Measurements from ENCODE around the gene SYNDIG1L. TPM values are rescaled to one million over a fixed set of nuclear protein-coding genes. Genes with fewer than 3 reads are reported as not detected.

The SYNDIG1L gene
- total RNA-seq, 2 experiments from 2014 or later: not detected

DNA sequence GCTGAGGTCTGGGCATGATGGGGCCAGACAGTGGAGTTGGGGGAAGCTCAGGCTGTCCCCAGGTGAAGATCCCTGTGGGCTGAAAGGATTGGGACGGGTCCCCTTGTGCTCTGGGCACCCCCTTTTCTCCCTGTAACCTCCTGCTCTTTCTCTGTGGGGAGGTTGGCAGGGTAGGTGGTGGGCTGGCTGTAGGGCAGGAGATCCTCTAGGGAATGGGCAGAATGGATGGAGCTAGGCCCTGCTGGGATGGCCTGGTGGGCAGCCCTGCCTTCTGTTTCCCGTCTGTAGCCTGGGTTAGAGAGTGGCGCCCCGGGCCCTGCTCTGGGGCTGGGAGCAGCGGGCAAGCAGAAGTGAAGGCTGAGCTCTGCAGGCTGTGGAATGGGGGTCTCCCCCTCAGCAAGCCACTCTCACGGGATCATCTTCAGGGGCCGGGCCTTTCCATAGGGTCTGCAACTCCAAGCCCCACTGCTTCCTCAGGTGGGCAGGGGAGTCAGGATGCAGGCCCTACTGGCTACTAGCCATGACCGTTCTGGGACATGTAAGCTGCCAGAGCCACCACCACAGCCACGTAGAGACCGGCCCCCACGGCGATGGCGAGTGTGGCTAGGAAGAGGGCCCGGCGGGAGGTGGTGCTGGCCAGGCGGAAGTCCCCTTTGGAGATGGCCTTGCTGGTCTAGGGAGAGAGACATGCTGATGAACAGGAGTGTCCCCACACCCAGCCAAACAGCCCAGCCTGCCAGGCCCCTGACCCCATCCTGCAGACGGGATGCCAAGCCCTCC lies 18.8 kb downstream of the SYNDIG1L start:
- Mint-ChIP-seq H3K27me3 (peaks cover 3% of the 10 kb centered on the region), H3K27ac (no peak overlapping the region), H3K4me1 (peaks cover 6% of the 10 kb centered on the region), H3K36me3 (ENCODE audit: low read depth) (no peaks in the 10 kb centered on the region), H3K4me3 (no peak overlapping the region), H3K9me3 (no peaks in the 10 kb centered on the region)
- POLR2A ChIA-PET: no interaction called here
- no peak for DNase-seq
- CTCF ChIA-PET: no interaction called here

DNA sequence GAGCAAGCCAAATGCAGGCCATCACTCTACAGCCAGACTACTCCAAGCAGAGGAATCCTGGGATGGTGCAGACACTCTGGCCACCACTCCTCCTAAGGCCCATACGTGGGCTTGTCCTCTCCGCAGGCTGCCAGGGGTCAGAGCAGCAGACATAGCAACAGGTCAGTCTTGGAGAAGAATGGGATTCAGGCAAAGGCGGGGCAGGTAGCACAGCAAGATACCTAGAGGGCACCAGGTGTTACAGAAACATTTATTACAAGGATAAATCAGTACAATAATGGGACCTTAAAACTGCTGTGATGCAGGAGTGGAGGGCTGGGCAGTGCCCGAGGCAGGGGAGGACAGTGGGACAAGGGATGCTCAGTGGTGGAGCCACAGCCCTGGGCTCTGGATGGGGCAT lies 20.3 kb downstream of the SYNDIG1L start:
- Mint-ChIP-seq H3K36me3 (ENCODE audit: low read depth) (no peaks in the 10 kb centered on the region), H3K4me3 (no peak overlapping the region), H3K9me3 (no peaks in the 10 kb centered on the region), H3K27ac (no peak overlapping the region), H3K27me3 (peaks cover 3% of the 10 kb centered on the region), H3K4me1 (peaks cover 22% of the 10 kb centered on the region)
- no peak for DNase-seq
- POLR2A ChIA-PET: no interaction called here
- CTCF ChIA-PET: no interaction called here

DNA sequence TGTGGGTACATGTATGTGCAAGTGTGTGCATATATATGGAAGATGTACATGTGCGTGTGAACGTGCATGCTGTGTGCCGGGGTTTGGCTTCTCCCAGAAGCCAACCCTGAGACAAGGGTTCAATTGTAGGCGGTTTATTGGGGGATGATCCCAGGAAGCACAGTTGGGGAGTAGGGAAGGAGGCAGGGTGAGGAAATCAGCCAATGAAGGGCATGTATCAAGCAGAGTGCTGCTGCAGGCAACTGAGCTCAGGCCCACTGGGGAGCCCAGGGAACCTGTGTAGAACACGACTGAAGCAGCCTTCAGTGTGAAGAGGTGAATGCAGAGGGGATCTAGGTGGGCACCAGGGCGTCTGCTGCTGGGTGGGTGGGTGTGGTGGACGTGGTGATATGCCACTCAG lies 21.6 kb downstream of the SYNDIG1L start:
- CTCF ChIA-PET: no interaction called here
- POLR2A ChIA-PET: no interaction called here
- DNase-seq: no peak
- Mint-ChIP-seq H3K36me3 (ENCODE audit: low read depth) (no peaks in the 10 kb centered on the region), H3K9me3 (no peaks in the 10 kb centered on the region), H3K4me3 (no peak overlapping the region), H3K27me3 (peaks cover 8% of the 10 kb centered on the region), H3K27ac (no peak overlapping the region), H3K4me1 (peaks cover 30% of the 10 kb centered on the region)

DNA sequence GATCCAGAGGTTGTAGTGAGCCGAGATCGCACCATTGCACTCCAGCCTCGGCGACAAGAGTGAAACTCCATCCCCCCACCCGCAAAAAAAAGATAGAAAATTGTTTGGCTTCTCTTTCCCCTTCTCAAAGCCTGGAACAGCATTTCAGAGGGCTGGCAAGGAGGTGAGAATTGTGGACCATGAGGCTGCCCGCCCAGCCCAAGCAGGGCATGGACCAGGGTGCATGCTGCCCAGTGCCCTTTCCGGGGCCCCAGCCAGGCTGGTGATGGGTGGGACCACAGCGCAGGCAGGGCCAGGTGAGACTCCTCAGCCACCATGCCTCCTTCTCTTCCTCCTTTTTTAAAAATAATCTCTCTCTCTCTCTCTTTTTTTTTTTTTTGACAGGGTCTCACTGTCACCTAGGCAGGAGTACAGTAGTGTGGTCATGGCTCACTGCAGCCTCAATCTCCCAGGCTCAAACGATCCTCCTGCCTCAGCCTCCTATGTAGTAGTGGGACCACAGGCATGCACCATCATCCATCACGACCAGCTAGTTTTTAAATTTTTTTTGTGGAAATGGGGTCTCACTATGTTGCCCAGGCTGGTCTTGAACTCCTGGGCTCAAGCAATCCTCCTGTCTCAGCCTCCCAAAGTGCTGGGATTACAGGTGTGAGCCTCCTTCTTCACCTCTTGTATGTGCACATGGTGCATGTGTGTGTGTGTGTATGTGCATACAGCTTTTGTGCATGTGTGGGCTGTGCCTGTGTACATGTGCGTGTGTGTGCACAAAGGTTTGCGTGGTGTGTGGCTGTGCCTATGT lies 22.2 kb downstream of the SYNDIG1L start:
- ChIA-PET CTCF (no interaction called here), POLR2A (no interaction called here)
- no peak overlapping the region for H3K4me3 Mint-ChIP-seq
- no peaks in the 10 kb centered on the region for H3K36me3 Mint-ChIP-seq (ENCODE audit: low read depth)
- H3K4me1 Mint-ChIP-seq: peaks cover 30% of the 10 kb centered on the region
- no peak for DNase-seq
- no peak overlapping the region for H3K27ac Mint-ChIP-seq
- H3K9me3 Mint-ChIP-seq: no peaks in the 10 kb centered on the region
- H3K27me3 Mint-ChIP-seq: peaks cover 14% of the 10 kb centered on the region

DNA sequence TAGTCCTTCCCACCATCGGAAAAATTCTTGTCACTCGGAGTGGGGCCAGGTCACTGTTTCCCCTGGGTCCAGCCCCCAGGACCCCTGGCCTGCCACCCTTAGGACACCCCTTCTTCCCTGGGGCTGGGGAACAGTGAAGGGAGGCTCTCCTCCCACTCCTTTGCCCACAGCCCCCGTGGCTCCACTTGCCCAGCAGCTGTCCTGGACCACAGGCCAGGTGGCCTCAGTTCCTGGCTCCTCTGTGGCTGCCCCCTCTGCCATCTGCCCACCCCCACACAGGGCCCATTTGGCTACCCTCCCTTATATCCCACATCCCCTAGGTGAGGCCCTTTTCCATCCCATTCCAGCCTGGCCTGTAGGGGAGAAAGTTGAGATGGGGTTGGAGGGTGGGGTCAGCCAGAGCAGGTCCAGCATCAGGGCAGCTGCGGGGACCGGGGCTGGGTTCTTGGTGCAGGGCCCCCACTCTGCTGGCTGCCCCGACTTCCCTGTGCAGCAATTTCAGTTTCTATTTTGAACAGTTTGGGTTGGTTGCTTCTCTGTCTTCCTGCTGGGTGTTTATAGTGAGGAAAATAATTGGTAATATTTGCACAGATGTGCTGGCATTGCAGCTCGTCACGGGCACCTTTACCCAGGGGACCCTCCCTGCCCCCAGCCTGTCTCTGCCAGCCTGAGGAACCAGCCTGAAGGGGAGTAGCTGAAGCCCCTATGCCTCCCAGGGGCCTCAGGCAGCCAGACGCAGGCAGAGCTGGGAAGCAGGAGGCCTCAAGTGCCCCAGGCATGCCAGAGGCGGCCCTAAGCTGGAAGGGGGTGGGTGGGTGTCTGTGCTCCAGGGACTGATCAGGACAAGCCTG lies 23.4 kb downstream of the SYNDIG1L start:
- Mint-ChIP-seq H3K36me3 (ENCODE audit: low read depth) (no peaks in the 10 kb centered on the region), H3K9me3 (no peaks in the 10 kb centered on the region), H3K27ac (peak overlapping the region; percentile 86), H3K4me1 (peaks cover 30% of the 10 kb centered on the region), H3K27me3 (peaks cover 16% of the 10 kb centered on the region), H3K4me3 (no peak overlapping the region)
- CTCF ChIA-PET: no interaction called here
- POLR2A ChIA-PET: interaction anchor here (1.6 kb wide), 1 partner anchor 90 kb away, joined by 6 read pairs; the partner anchor contains the start of genes ISCA2 and NPC2
- no peak for DNase-seq

- peaks cover 21% of the 10 kb centered on the region for H3K27me3 Mint-ChIP-seq
- CTCF ChIA-PET: interaction anchor here (1.2 kb wide), 1 partner anchor 9 kb away, joined by 3 read pairs; no protein-coding TSS in a partner anchor
- peak overlapping the region; percentile 86 for H3K27ac Mint-ChIP-seq
- H3K4me1 Mint-ChIP-seq: peaks cover 30% of the 10 kb centered on the region
- POLR2A ChIA-PET: interaction anchor here (0.6 to 1.6 kb wide), 3 partner anchors 48 to 362 kb away, joined by 3 to 6 read pairs (median 3); partner anchors contain the start of genes ISCA2, NPC2 and YLPM1
- peak; percentile 80 for DNase-seq
- no peaks in the 10 kb centered on the region for H3K9me3 Mint-ChIP-seq
- no peaks in the 10 kb centered on the region for H3K36me3 Mint-ChIP-seq (ENCODE audit: low read depth)
- H3K4me3 Mint-ChIP-seq: peak overlapping the region; percentile 33
Measured at GRCh38 chr14:74401504-74402241, 24.3 kb downstream of the SYNDIG1L start.

DNA sequence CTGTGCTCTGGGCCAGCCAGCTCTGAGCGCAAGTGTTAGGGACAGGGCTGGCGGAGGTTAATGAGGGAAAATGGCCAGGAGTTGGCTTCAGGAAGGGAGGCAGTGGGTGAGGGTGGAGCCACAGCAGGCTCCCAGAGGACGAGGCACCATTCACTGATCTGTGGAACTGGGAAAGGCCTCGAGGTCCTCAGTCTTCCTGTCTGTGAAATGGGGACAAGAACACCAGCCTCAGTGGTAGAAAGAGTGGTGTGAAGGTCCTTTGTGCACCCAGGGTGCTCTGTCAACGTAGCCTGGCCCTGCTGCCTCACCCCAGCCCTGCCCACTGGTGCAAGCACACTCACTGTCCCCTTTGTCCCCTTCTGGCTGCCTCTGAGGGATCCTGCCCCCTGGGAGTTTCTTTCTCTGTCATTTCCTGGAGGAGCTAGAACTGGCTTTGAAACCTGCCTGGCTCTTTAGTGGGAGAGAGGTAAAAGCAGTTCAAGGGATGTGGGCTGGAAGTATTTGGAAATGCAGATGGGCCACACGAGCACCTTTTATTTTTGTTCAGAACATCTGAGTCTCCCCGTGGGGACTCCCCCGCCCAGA lies 25.0 kb downstream of the SYNDIG1L start:
- ChIA-PET POLR2A (interaction anchor here (0.6 to 1.6 kb wide), 3 partner anchors 47 to 362 kb away, joined by 3 to 6 read pairs (median 3); partner anchors contain the start of genes ISCA2, NPC2 and YLPM1), CTCF (interaction anchor here (1.2 kb wide), 1 partner anchor 9 kb away, joined by 3 read pairs; no protein-coding TSS in a partner anchor)
- H3K27me3 Mint-ChIP-seq: peaks cover 25% of the 10 kb centered on the region

DNA sequence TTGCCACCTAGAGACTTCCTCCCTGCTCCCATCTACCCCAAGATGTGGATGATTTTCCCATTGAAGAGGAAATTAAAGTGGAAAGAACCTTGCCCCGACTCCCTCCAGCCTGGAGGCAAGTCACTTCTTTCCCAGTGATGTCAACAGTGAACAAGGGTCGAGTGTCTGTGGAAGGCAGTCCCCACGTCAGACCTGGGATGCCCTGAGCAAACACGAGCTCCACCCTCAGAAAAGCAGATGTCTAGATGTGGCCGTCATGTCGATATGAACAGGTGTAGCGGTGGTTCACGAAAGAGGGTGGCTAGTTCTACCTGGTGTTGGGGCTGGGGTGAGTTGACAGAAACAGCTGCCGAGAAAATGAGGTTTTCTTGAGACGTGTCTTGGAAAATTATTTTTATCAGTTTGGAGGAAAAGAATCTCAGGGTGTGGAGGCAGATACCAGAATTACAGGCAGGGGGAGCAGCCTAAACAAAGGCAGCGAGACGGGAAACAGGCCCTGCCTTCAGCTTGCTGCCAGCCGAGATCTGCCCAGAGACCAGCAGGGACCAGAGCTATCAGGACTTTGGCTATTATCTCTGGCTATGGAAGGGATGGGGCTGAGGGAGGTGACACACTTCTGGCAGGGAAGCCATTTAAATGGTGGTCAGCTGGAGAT lies 25.9 kb downstream of the SYNDIG1L start:
- no peak for DNase-seq
- Mint-ChIP-seq H3K27ac (no peak overlapping the region), H3K9me3 (no peaks in the 10 kb centered on the region), H3K4me3 (no peak overlapping the region), H3K27me3 (peaks cover 27% of the 10 kb centered on the region), H3K4me1 (peaks cover 30% of the 10 kb centered on the region), H3K36me3 (ENCODE audit: low read depth) (no peaks in the 10 kb centered on the region)
- POLR2A ChIA-PET: no interaction called here
- CTCF ChIA-PET: no interaction called here

More for the DNA sequence above, 25.0 kb downstream of the SYNDIG1L start:
- Mint-ChIP-seq H3K36me3 (ENCODE audit: low read depth) (no peaks in the 10 kb centered on the region), H3K27ac (peak overlapping the region; percentile 86), H3K9me3 (no peaks in the 10 kb centered on the region), H3K4me3 (peak overlapping the region; percentile 33), H3K4me1 (peaks cover 30% of the 10 kb centered on the region)
- no peak for DNase-seq

DNA sequence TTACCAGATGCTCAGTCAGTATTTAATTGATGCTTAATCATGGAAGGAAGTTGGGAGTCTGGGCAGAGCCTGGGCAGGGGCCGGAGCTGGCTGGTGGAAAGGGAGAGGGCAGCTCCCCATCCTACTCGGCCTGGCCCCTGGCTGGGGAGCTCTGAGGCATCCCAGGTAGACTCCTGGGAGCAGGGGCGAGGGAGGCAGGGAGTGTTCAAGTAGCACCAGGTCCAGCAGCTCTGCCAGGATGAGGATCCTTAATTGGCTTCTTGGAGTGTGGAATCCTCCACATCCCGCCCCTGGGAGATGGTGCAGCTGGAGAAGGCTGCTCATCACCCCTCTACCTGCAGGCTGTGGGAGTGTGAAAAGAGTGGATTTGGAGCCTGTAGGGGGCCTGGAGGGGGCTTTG lies 30.9 kb downstream of the SYNDIG1L start:
- H3K4me1 Mint-ChIP-seq: peaks cover 2% of the 10 kb centered on the region
- ChIA-PET CTCF (no interaction called here), POLR2A (no interaction called here)
- no peak overlapping the region for H3K4me3 Mint-ChIP-seq
- H3K27ac Mint-ChIP-seq: no peak overlapping the region
- H3K9me3 Mint-ChIP-seq: no peaks in the 10 kb centered on the region
- no peak for DNase-seq
- H3K36me3 Mint-ChIP-seq (ENCODE audit: low read depth): no peaks in the 10 kb centered on the region
- H3K27me3 Mint-ChIP-seq: peaks cover 25% of the 10 kb centered on the region

DNA sequence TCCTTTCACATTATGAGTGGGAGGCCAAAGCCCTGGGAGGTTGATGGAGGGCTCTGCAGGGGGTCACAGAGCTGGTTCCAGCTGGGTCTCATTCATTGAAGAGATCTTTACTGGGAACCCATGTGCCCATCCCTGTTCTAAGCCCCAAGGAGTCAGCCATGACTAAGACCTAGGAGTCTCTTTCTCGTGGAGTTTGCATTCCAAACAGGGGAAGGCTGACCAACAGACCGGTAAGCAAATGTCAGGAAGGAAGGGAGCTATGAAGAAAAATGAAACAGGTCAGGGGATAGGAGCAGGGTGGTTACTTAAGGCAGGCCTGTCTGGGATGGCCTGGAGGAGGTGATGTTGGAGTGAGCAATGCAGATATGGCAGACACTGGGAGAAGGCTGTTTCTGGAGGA lies 31.5 kb downstream of the SYNDIG1L start:
- ChIA-PET POLR2A (no interaction called here), CTCF (no interaction called here)
- Mint-ChIP-seq H3K27ac (no peak overlapping the region), H3K36me3 (ENCODE audit: low read depth) (no peaks in the 10 kb centered on the region), H3K9me3 (no peaks in the 10 kb centered on the region), H3K27me3 (peaks cover 24% of the 10 kb centered on the region), H3K4me3 (no peak overlapping the region), H3K4me1 (no peaks in the 10 kb centered on the region)
- DNase-seq: no peak

- Mint-ChIP-seq H3K4me3 (no peak overlapping the region), H3K9me3 (no peaks in the 10 kb centered on the region), H3K27me3 (peaks cover 21% of the 10 kb centered on the region), H3K36me3 (ENCODE audit: low read depth) (no peaks in the 10 kb centered on the region), H3K4me1 (no peaks in the 10 kb centered on the region), H3K27ac (no peak overlapping the region)
- DNase-seq: no peak
- CTCF ChIA-PET: interaction anchor here (0.8 kb wide), 1 partner anchor 8 kb away, joined by 3 read pairs; no protein-coding TSS in a partner anchor
- POLR2A ChIA-PET: no interaction called here
Measured at GRCh38 chr14:74392616-74393570, 33.1 kb downstream of the SYNDIG1L start.

Data from activated CD4-positive, alpha-beta memory T cell treated with anti-CD3 and anti-CD28 coated beads, Interleukin-2, amount 10 ng/mL, durations not matched to agents 7 days and 5 days (primary cell).